K562 (cell line): ENCODE data around the gene MS4A2. TPM values are rescaled to one million over a fixed set of nuclear protein-coding genes. Genes with fewer than 3 reads are reported as not detected.

Experiments
- ARHGAP35 ChIP-seq: fragments of 450-650 bp; IDR thresholded peaks from 2 replicates; pipeline ENCODE4 v1.6.1; 2018; ENCODE audit not compliant: partially characterized antibody
- CGGBP1 ChIP-seq: fragments of 250-450 bp; sonication (Bioruptor Pico); IDR thresholded peaks from 2 replicates; pipeline ENCODE4 v1.9.0; 2021; ENCODE audit warnings: mild to moderate bottlenecking
- DPF2 ChIP-seq: fragments of 450-650 bp; IDR thresholded peaks from 2 replicates; pipeline ENCODE4 v1.6.1; 2016
- ELF1 ChIP-seq: fragments of 200-800 bp; sonication (Bioruptor generic); IDR thresholded peaks from 2 replicates; pipeline ENCODE4 v1.6.1; 2016; ENCODE audit warnings: missing genetic modification characterization, missing compliant biosample characterization
- FOXA3 ChIP-seq, 2 experiments: fragments of 450-650 bp in 1 of 2; sonication (generic) in 1 of 2; formaldehyde crosslinking; IDR thresholded peaks in 1 of 2; conservative IDR thresholded peaks in 1 of 2; 2 replicates each; pipeline versions ENCODE4 v1.4.0 to v1.8.0; 2020 to 2022; ENCODE audit warnings: mild to moderate bottlenecking in 2 of 2, missing genetic modification reagents in 1 of 2
- HEY1 ChIP-seq: fragments of 250-450 bp; sonication (Bioruptor Pico); IDR thresholded peaks from 2 replicates; pipeline ENCODE4 v1.5.0; 2020; ENCODE audit warnings: mild to moderate bottlenecking, moderate library complexity, borderline replicate concordance
- HOXB6 ChIP-seq: fragments of 250-450 bp; sonication (Bioruptor Pico); IDR thresholded peaks from 2 replicates; pipeline ENCODE4 v1.5.1; 2022; ENCODE audit warnings: mild to moderate bottlenecking, borderline replicate concordance
- JUND ChIP-seq, 2 experiments: IDR thresholded peaks; 2 replicates in 1 of 2; 3 replicates in 1 of 2; pipeline ENCODE4 v1.6.1; 2011; ENCODE audit warnings: borderline replicate concordance in 2 of 2, low read depth in 2 of 2, low read length in 2 of 2, improper control_type of control experiment in 1 of 2, missing biosample characterization in 1 of 2, missing genetic modification characterization in 1 of 2, missing genetic modification reagents in 1 of 2
- KDM4B ChIP-seq, 2 experiments: fragments of 450-650 bp in 1 of 2; sonication (generic) in 1 of 2; IDR thresholded peaks; 2 replicates each; pipeline ENCODE4 v1.6.1; 2016 to 2017; ENCODE audit warnings: borderline replicate concordance in 2 of 2, antibody characterized with exemption in 1 of 2, low read depth in 1 of 2, mild to moderate bottlenecking in 1 of 2
- MCM7 ChIP-seq, 2 experiments: fragments of 450-650 bp; IDR thresholded peaks; 2 replicates each; pipeline ENCODE4 v1.6.1; 2016 to 2018
- MNT ChIP-seq, 2 experiments: fragments of 450-650 bp; conservative IDR thresholded peaks; 2 replicates each; pipeline ENCODE4 v1.6.1; 2017; ENCODE audit warnings: mild to moderate bottlenecking in 2 of 2, moderate library complexity in 2 of 2
- NFIX ChIP-seq: fragments of 250-450 bp; sonication (Bioruptor Pico); IDR thresholded peaks from 2 replicates; pipeline ENCODE4 v1.4.0; 2020; ENCODE audit warnings: low read depth, mild to moderate bottlenecking, moderate library complexity
- POLR2H ChIP-seq: IDR thresholded peaks from 2 replicates; pipeline ENCODE4 v1.6.1; 2016; ENCODE audit warnings: missing genetic modification characterization, low read depth, mild to moderate bottlenecking, control low read depth, missing compliant biosample characterization, moderate library complexity
- RBM14 ChIP-seq: fragments of 200-400 bp; formaldehyde crosslinking; IDR thresholded peaks from 2 replicates; pipeline ENCODE4 v1.6.1; 2018; ENCODE audit warnings: low read depth, mild to moderate bottlenecking, low read length, moderate library complexity, borderline replicate concordance; ENCODE audit not compliant: insufficient read depth
- TAF9B ChIP-seq: fragments of 450-650 bp; IDR thresholded peaks from 2 replicates; pipeline ENCODE4 v1.6.1; 2018; ENCODE audit warnings: mild to moderate bottlenecking; ENCODE audit not compliant: partially characterized antibody
- TBP ChIP-seq: optimal IDR thresholded peaks from 2 replicates; pipeline ENCODE3; 2011; ENCODE audit warnings: low read depth, low read length, improper control_type of control experiment
- TRIM24 ChIP-seq, 2 experiments: fragments of 450-650 bp; IDR thresholded peaks; 2 replicates each; pipeline ENCODE4 v1.6.1; 2016
- TSC22D4 ChIP-seq: fragments of 450-650 bp; IDR thresholded peaks from 2 replicates; pipeline ENCODE4 v1.6.1; 2016; ENCODE audit warnings: missing genetic modification characterization, missing biosample characterization, control low read depth
- ZSCAN32 ChIP-seq: fragments of 450-650 bp; formaldehyde crosslinking; IDR thresholded peaks from 2 replicates; pipeline ENCODE4 v1.4.0; 2020; ENCODE audit warnings: mild to moderate bottlenecking, moderate library complexity
- polyA plus RNA-seq, 8 experiments: library from polyadenylated mRNA; depleted of rRNA in 4 of 8; stranded (reverse) in 5 of 8; unstranded in 3 of 8; fragments of >200 nt; fragmentation: Nextera tagmentation in 2 of 8; fragmentation: Illumina TruSeq in 1 of 8; extraction: Ambion mirVana in 2 of 8; extraction: Trizol in 1 of 8; gene quantifications; 2 replicates each; pipeline versions ENCODE4 v1.2.1 to v1.2.3, GENCODE V29; 2011 to 2014; ENCODE audit warnings: inconsistent platforms in 1 of 8, missing spikeins in 1 of 8
- total RNA-seq, 7 experiments: library from RNA; depleted of rRNA in 6 of 7; stranded (reverse); fragments of >200 nt in 6 of 7; fragmentation: Illumina TruSeq in 2 of 7; extraction: Trizol in 2 of 7; gene quantifications; 2 replicates each; pipeline versions ENCODE4 v1.2.1 to v1.2.3, GENCODE V29; 2011 to 2021; ENCODE audit warnings: low replicate concordance in 1 of 7

Gene MS4A2
- total and polyA plus RNA-seq, 9 of the 15 experiments (the other 6 are each of a cell fraction or from before 2014, with no cell fraction given), result 0.06 to 5.7 (median 0.86) TPM

GRCh38 chr11:60077216-60077817, 11.1 kb upstream of the MS4A2 start (continued):
- TF ChIP-seq MNT (conservative IDR thresholded peaks at IDR 0.05) (no peak), ZSCAN32 (CRISPR knock-in tag) (no peak), DPF2 (no peak), FOXA3 (CRISPR knock-in tag; conservative IDR thresholded peaks at IDR 0.05 in 1 of 2, IDR thresholded peaks at IDR 0.05 in 1 of 2) (no peak), RBM14 (no peak), POLR2H (tag) (no peak), TRIM24 (IDR thresholded peaks at IDR 0.05) (peak; percentile 35 to 43; a peak in 2 of 4 replicates), TSC22D4 (tag) (no peak), HEY1 (CRISPR knock-in tag) (no peak), KDM4B (IDR thresholded peaks at IDR 0.05; ENCODE audit: borderline replicate concordance in 2 of 2, low read depth in 1 of 2) (no peak), MCM7 (IDR thresholded peaks at IDR 0.05) (no peak), JUND (IDR thresholded peaks at IDR 0.05; ENCODE audit: borderline replicate concordance, low read depth, low read length) (no peak), JUND (tag; IDR thresholded peaks at IDR 0.05; ENCODE audit: borderline replicate concordance, low read depth, low read length) (no peak), ARHGAP35 (no peak), HOXB6 (CRISPR knock-in tag) (no peak), NFIX (CRISPR knock-in tag) (no peak), ELF1 (tag) (no peak), TAF9B (no peak), TBP (no peak), CGGBP1 (CRISPR knock-in tag) (no peak)
